Endothelial cell of umbilical vein (primary cell): Measurements from ENCODE around the gene CHCHD4. TPM values are rescaled to one million over a fixed set of nuclear protein-coding genes. Genes with fewer than 3 reads are reported as not detected.

Experiments
- BruUV-seq: library from RNA; stranded (reverse); fragments of 400-500 nt; replicated peaks from 2 replicates; lab custom pipeline; 2021; lab: Mats Ljungman, UMichigan
- CTCF ChIA-PET: fragments of 300-600, 350-600 bp; sonication (Branson Sonifier 250); formaldehyde crosslinking; loops from one replicate; lab custom pipeline; 2021; ENCODE audit warnings: antibody characterized with exemption, inconsistent platforms; lab: Charles Lee
- POLR2A ChIA-PET: fragments of 300-600, 350-600 bp; sonication (Branson Sonifier 250); formaldehyde crosslinking; loops from one replicate; lab custom pipeline; 2021; ENCODE audit warnings: antibody characterized with exemption, inconsistent platforms; lab: Charles Lee
- DNase-seq: peaks from one replicate; pipeline ENCODE4 v3.0.0-alpha.2; 2011; ENCODE audit warnings: low read depth, low spot score
- FAIRE-seq: peaks from 2 replicates; lab custom pipeline; 2011; peaks lifted over from hg19 to GRCh38; lab: Jason Lieb, UNC
- H2AFZ ChIP-seq: 2 replicates; pipeline ENCODE4 v1.6.0; 2012; ENCODE audit warnings: low read depth, low read length, control low read depth, inconsistent platforms
- H3K27ac ChIP-seq: 2 replicates; pipeline ENCODE4 v1.5.1; 2011; ENCODE audit warnings: low read depth, mild to moderate bottlenecking, control low read depth, low read length, moderate library complexity; ENCODE audit not compliant: insufficient read depth
- H3K27me3 ChIP-seq, 2 experiments: 2 replicates each; pipeline versions ENCODE4 v1.6.0 to v1.6.1; 2011; ENCODE audit warnings: low read length in 2 of 2, mixed read lengths in 1 of 2; ENCODE audit not compliant: control insufficient read depth in 2 of 2, insufficient read depth in 2 of 2
- H3K36me3 ChIP-seq, 2 experiments: 2 replicates in 1 of 2; 3 replicates in 1 of 2; pipeline ENCODE4 v1.5.1; 2011; ENCODE audit warnings: low read length in 2 of 2, mild to moderate bottlenecking in 1 of 2, moderate library complexity in 1 of 2; ENCODE audit not compliant: control insufficient read depth in 2 of 2, insufficient read depth in 2 of 2; ENCODE audit errors: extremely low read depth in 1 of 2
- H3K4me1 ChIP-seq: 3 replicates; pipeline ENCODE4 v1.5.1; 2011; ENCODE audit warnings: mild to moderate bottlenecking, low read length; ENCODE audit not compliant: control insufficient read depth, insufficient read depth; ENCODE audit errors: extremely low read depth
- H3K4me2 ChIP-seq: 2 replicates; pipeline ENCODE4 v1.6.1; 2011; ENCODE audit warnings: low read length, control low read depth, mixed read lengths; ENCODE audit not compliant: insufficient read depth
- H3K4me3 ChIP-seq, 3 experiments: fragments of 200-600 bp in 1 of 3; sonication (generic), shearing (Covaris generic) in 1 of 3; replicated peaks in 1 of 3; 2 replicates each; pipeline ENCODE4 v1.5.1; 2011 to 2016; ENCODE audit warnings: control low read depth in 3 of 3, low read length in 3 of 3, mild to moderate bottlenecking in 2 of 3, inconsistent platforms in 1 of 3, low read depth in 1 of 3, moderate library complexity in 1 of 3; ENCODE audit not compliant: insufficient read depth in 1 of 3
- H3K79me2 ChIP-seq: 2 replicates; pipeline ENCODE4 v1.6.0; 2012; ENCODE audit warnings: low read length, inconsistent platforms; ENCODE audit not compliant: control insufficient read depth, insufficient read depth
- H3K9ac ChIP-seq: replicated peaks from 2 replicates; pipeline ENCODE3; 2011; ENCODE audit warnings: low read length, control low read depth; ENCODE audit not compliant: insufficient read depth; ENCODE audit errors: extremely low read depth
- H3K9me1 ChIP-seq: replicated peaks from 3 replicates; pipeline ENCODE4 v1.6.0; 2011; ENCODE audit warnings: mild to moderate bottlenecking, low read length; ENCODE audit not compliant: control insufficient read depth, insufficient read depth; ENCODE audit errors: extremely low read depth
- H3K9me3 ChIP-seq: replicated peaks from 2 replicates; pipeline ENCODE4 v1.5.1; 2012; ENCODE audit warnings: low read length, inconsistent platforms; ENCODE audit not compliant: control insufficient read depth, insufficient read depth
- H4K20me1 ChIP-seq: replicated peaks from 2 replicates; pipeline ENCODE3; 2011; ENCODE audit warnings: mild to moderate bottlenecking, low read length; ENCODE audit not compliant: control insufficient read depth, insufficient read depth; ENCODE audit errors: extremely low read depth
- GATA2 ChIP-seq: IDR thresholded peaks from 2 replicates; pipeline ENCODE4 v1.7.0; 2011; ENCODE audit warnings: low read depth, mild to moderate bottlenecking, moderate library complexity, mixed read lengths, low read length; ENCODE audit not compliant: insufficient read length, insufficient read depth
- JUN ChIP-seq: IDR thresholded peaks from 2 replicates; pipeline ENCODE4 v1.6.1; 2011; ENCODE audit warnings: borderline replicate concordance, low read depth; ENCODE audit not compliant: insufficient read length, insufficient read depth
- POLR2A ChIP-seq: IDR thresholded peaks from 2 replicates; pipeline ENCODE4 v1.6.1; 2012; ENCODE audit warnings: low read depth, mild to moderate bottlenecking, control low read depth, low read length
- POLR2AphosphoS5 ChIP-seq: IDR thresholded peaks from 2 replicates; pipeline ENCODE4 v1.6.1; 2012; ENCODE audit warnings: low read depth, mild to moderate bottlenecking, control low read depth, low read length, moderate library complexity; ENCODE audit not compliant: insufficient read depth
- dilution Hi-C: fragments of 300-500 bp; cut with MboI; formaldehyde crosslinking; loops from one replicate; pipeline ENCODE4 v1.15.0; 2019; ENCODE audit warnings: low sequenced_read_pairs; ENCODE audit not compliant: extremely low pct_ligation_motif_present
- intact Hi-C: fragments of 100-400 bp; cut with micrococcal nuclease; formaldehyde crosslinking; loops from one replicate; pipeline ENCODE4 v1.10.0; 2022
- polyA plus RNA-seq, 4 experiments: library from polyadenylated mRNA; depleted of rRNA in 3 of 4; stranded (reverse) in 3 of 4; unstranded in 1 of 4; fragments of >200 nt; gene quantifications; 2 replicates each; pipeline versions ENCODE4 v1.2.1 to v1.2.3, GENCODE V29; 2011 to 2012; ENCODE audit warnings: missing spikeins in 1 of 4
- total RNA-seq: library from RNA; stranded (reverse); gene quantifications from 2 replicates; pipeline ENCODE4 v1.2.3, GENCODE V29; 2021
- TF ChIP-seq, protein P1 (sequence below): IDR thresholded peaks from 2 replicates; pipeline ENCODE4 v1.6.1; 2011; ENCODE audit not compliant: insufficient read depth, insufficient read length
- TF ChIP-seq, protein P2 (sequence below), 2 donors: IDR thresholded peaks; 1 replicate in 1 of 2; 2 replicates in 1 of 2; pipeline ENCODE4 v1.5.1; 2011; ENCODE audit warnings: low read length in 2 of 2, mild to moderate bottlenecking in 2 of 2, moderate library complexity in 2 of 2, control low read depth in 1 of 2, inconsistent platforms in 1 of 2, low read depth in 1 of 2; ENCODE audit not compliant: insufficient read depth in 1 of 2; ENCODE audit errors: extremely low read depth in 1 of 2

Gene CHCHD4
- total and polyA plus RNA-seq, 2 donors (not counting 3 experiments of a cell fraction or from before 2014, with no cell fraction given), result 8.5 to 13.6 TPM

GRCh38 chr3:14129296-14129695 is 4.6 kb upstream of the CHCHD4 start:
- Histone ChIP-seq H3K9me1 (no peaks in the 10 kb centered on the region), H3K4me3 (no peak overlapping the region), H4K20me1 (no peaks in the 10 kb centered on the region), H3K27me3 (no peaks in the 10 kb centered on the region), H3K9ac (no peak overlapping the region), H3K4me2 (no peak overlapping the region), H3K9me3 (no peaks in the 10 kb centered on the region), H2AFZ (no peak overlapping the region), H3K27ac (no peak overlapping the region), H3K36me3 (peaks cover 8 to 34% of the 10 kb centered on the region in 2 experiments), H3K79me2 (peaks cover 35% of the 10 kb centered on the region), H3K4me1 (peaks cover 13% of the 10 kb centered on the region)
- DNase-seq (no peak), FAIRE-seq (no peak)
- TF ChIP-seq GATA2 (no peak), POLR2AphosphoS5 (no peak), JUN (no peak)
- ChIA-PET CTCF (no interaction called here), POLR2A (no interaction called here)
- dilution Hi-C loops, result no loop called here
- BruUV-seq, result no TSS peak
- intact Hi-C loops, result no loop called here

- no peak overlapping the region for H3K9ac ChIP-seq
- no peaks in the 10 kb centered on the region for H3K9me1 ChIP-seq
- TF ChIP-seq, protein P1, sequence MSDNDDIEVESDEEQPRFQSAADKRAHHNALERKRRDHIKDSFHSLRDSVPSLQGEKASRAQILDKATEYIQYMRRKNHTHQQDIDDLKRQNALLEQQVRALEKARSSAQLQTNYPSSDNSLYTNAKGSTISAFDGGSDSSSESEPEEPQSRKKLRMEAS, result no peak
- TF ChIP-seq GATA2 (no peak), POLR2A (no peak)
- TF ChIP-seq, protein P2, sequence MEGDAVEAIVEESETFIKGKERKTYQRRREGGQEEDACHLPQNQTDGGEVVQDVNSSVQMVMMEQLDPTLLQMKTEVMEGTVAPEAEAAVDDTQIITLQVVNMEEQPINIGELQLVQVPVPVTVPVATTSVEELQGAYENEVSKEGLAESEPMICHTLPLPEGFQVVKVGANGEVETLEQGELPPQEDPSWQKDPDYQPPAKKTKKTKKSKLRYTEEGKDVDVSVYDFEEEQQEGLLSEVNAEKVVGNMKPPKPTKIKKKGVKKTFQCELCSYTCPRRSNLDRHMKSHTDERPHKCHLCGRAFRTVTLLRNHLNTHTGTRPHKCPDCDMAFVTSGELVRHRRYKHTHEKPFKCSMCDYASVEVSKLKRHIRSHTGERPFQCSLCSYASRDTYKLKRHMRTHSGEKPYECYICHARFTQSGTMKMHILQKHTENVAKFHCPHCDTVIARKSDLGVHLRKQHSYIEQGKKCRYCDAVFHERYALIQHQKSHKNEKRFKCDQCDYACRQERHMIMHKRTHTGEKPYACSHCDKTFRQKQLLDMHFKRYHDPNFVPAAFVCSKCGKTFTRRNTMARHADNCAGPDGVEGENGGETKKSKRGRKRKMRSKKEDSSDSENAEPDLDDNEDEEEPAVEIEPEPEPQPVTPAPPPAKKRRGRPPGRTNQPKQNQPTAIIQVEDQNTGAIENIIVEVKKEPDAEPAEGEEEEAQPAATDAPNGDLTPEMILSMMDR (IDR thresholded peaks at IDR 0.05; ENCODE audit: extremely low read depth in 1 of 2, insufficient read depth in 1 of 2, low read depth in 1 of 2, low read length in 2 of 2), result no peak
- H3K79me2 ChIP-seq, result peaks cover 41% of the 10 kb centered on the region
- FAIRE-seq (no peak), DNase-seq (no peak)
- H2AFZ ChIP-seq, result no peak overlapping the region
- ChIA-PET POLR2A (no interaction called here), CTCF (no interaction called here)
- H3K4me3 ChIP-seq, result no peak overlapping the region
- BruUV-seq, result no TSS peak
- dilution Hi-C loops, result no loop called here
- no peaks in the 10 kb centered on the region for H3K27me3 ChIP-seq
- H3K27ac ChIP-seq, result no peak overlapping the region
- intact Hi-C loops, result no loop called here
- H3K36me3 ChIP-seq, result peaks cover 8 to 28% of the 10 kb centered on the region in 2 experiments
- H3K4me1 ChIP-seq, result peaks cover 16% of the 10 kb centered on the region
- H3K9me3 ChIP-seq, result no peaks in the 10 kb centered on the region
- H4K20me1 ChIP-seq, result no peaks in the 10 kb centered on the region
- no peak overlapping the region for H3K4me2 ChIP-seq
These were observed 4.1 kb upstream of the CHCHD4 start for GRCh38 chr3:14128724-14129123.
